Epithelial cell of esophagus (primary cell): Measurements from ENCODE around the gene MYB.

Source experiments
- DNase-seq: peaks from one replicate; pipeline ENCODE4 v3.0.0; 2010; ENCODE audit warnings: low read depth
- H3K4me3 ChIP-seq: 2 replicates; pipeline ENCODE4 v1.5.1; 2011; ENCODE audit warnings: mild to moderate bottlenecking, low read length, control low read depth
- CTCF ChIP-seq: IDR thresholded peaks from 2 replicates; pipeline ENCODE4 v1.5.1; 2011; ENCODE audit warnings: low read depth, mild to moderate bottlenecking, low read length, control low read depth, inconsistent platforms; ENCODE audit not compliant: insufficient read depth; ENCODE audit errors: missing control alignments

Gene MYB

GRCh38 chr6:135268740-135269139 is 87.6 kb downstream of the MYB start:
- H3K4me3 ChIP-seq = no peak overlapping the region
- no peak for TF ChIP-seq CTCF
- DNase-seq = no peak
